ENCODE data around the gene BCOR. TPM values are rescaled to one million over a fixed set of nuclear protein-coding genes. Genes with fewer than 3 reads are reported as not detected.

BCOR gene
- polyA plus RNA-seq, 1 of the 3 experiments (the other 2 are of a cell fraction): 8.8 TPM

GRCh38 chrX:40090961-40091360 lies 6.8 kb downstream of the BCOR start:
- Histone ChIP-seq H3K4me1 (ENCODE audit: control insufficient read depth in 1 of 2, insufficient read depth in 2 of 2, low read depth in 1 of 2, low read length in 1 of 2) (peaks cover 13 to 54% of the 10 kb centered on the region in 2 experiments; a peak in 3 of 4 replicates), H3K27ac (ENCODE audit: low read depth in 2 of 2, low read length in 1 of 2) (peak overlapping the region in 1 of 2 experiments; percentile 68; a peak in 2 of 4 replicates), H3K79me2 (ENCODE audit: insufficient read depth) (peaks cover 98% of the 10 kb centered on the region), H3K4me2 (peak overlapping the region; percentile 66), H4K20me1 (ENCODE audit: insufficient read depth) (peaks cover 58% of the 10 kb centered on the region), H2AFZ (ENCODE audit: low read depth) (no peak overlapping the region), H3K4me3 (ENCODE audit: low read depth in 2 of 2, low read length in 1 of 2) (peak overlapping the region in 1 of 2 experiments; percentile 40; a peak in 2 of 4 replicates), H3K9me2 (no peaks in the 10 kb centered on the region), H3K9me3 (no peaks in the 10 kb centered on the region), H3K36me3 (replicated peaks in 1 of 2; ENCODE audit: control insufficient read depth in 1 of 2, insufficient read depth in 2 of 2, low read length in 1 of 2) (no peaks in the 10 kb centered on the region), H3F3A (replicated peaks; ENCODE audit: insufficient read depth) (peaks cover 3% of the 10 kb centered on the region), H3K9ac (no peak overlapping the region), H3K27me3 (ENCODE audit: insufficient read depth) (peaks cover 7% of the 10 kb centered on the region; the same call in 1 of the 2 replicates)
- TF ChIP-seq RAD21 (IDR thresholded peaks at IDR 0.05; ENCODE audit: low read length) (no peak), TCF12 (IDR thresholded peaks at IDR 0.05) (no peak), YY1 (IDR thresholded peaks at IDR 0.05; ENCODE audit: low read depth) (no peak)
- POLR2A ChIA-PET: no interaction called here
- no peak for DNase-seq
- CTCF ChIA-PET: interaction anchor here (0.6 kb wide), 1 partner anchor 14 kb away, joined by 3 read pairs; no protein-coding TSS in a partner anchor
- 41% methylated on average over 7 of the region's 7 CpGs for WGBS (ENCODE audit: low lambda C conversion rate)

DNA sequence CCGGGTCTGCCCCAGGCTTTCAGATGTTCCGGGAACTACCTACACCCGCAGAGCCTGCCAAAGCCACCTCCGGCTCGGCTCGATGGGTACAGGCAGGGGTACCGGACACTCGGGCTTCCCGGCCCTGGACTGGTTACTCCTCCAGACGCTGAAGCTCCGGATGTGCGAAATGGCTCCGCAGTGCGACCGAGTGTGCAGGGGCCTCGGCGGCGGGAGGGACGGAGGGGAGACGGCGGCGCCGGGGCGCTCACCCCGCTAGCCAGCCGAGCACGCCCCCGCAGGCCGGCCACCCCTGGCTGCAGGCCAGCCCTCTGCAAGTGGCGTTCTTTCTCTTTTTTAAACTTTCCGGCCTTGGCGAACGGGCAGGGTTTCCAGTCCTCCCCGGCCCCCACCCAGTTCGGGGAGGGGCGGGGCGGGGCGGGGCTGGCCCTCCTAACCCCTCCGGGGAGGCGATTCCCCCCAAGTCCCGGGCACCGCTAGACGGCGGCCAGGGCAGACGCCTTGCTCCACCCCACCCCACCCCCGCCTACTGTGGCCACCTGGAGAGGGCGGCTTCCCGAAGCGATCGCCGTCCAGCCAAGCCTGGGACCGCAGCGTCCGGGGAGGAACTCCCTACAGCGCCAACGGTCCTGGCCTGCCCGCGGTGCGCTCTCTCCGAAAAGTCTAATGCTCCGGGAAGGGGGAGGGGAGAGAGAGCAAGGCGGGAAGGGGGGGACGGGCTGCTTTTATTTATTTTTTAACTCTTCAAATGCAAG lies 7.5 kb downstream of the BCOR start:
- peaks cover 64% of the 10 kb centered on the region for H4K20me1 ChIP-seq (ENCODE audit: insufficient read depth)
- 21% methylated on average over 34 of the region's 63 CpGs for WGBS (ENCODE audit: low lambda C conversion rate)
- no peaks in the 10 kb centered on the region for H3K9me2 ChIP-seq
- peaks cover 18 to 61% of the 10 kb centered on the region in 2 experiments; a peak in 3 of 4 replicates for H3K4me1 ChIP-seq (ENCODE audit: control insufficient read depth in 1 of 2, insufficient read depth in 2 of 2, low read depth in 1 of 2, low read length in 1 of 2)
- H3K27me3 ChIP-seq (ENCODE audit: insufficient read depth): peaks cover 7% of the 10 kb centered on the region; the same call in 1 of the 2 replicates
- CTCF ChIA-PET: interaction anchor here (0.7 to 1.3 kb wide), 3 partner anchors 9 to 359 kb away, joined by 3 read pairs; no protein-coding TSS in a partner anchor
- peaks cover 3% of the 10 kb centered on the region for H3F3A ChIP-seq (replicated peaks; ENCODE audit: insufficient read depth)
- TF ChIP-seq REST (IDR thresholded peaks at IDR 0.05; ENCODE audit: low read depth, low read length) (no peak), PBX3 (IDR thresholded peaks at IDR 0.05) (no peak), EP300 (IDR thresholded peaks at IDR 0.05; ENCODE audit: borderline replicate concordance in 1 of 2, low read depth in 1 of 2, low read length in 1 of 2) (no peak), NFIC (IDR thresholded peaks at IDR 0.05; ENCODE audit: borderline replicate concordance) (0 out of 2 replicates have a peak, but pooled peaks have one; percentile 33), USF1 (IDR thresholded peaks at IDR 0.05; ENCODE audit: borderline replicate concordance, low read depth) (no peak), SMC3 (IDR thresholded peaks at IDR 0.05; ENCODE audit: low read depth, low read length) (no peak), ZBTB33 (IDR thresholded peaks at IDR 0.05; ENCODE audit: borderline replicate concordance, low read depth) (no peak)
- TF ChIP-seq, protein P1, sequence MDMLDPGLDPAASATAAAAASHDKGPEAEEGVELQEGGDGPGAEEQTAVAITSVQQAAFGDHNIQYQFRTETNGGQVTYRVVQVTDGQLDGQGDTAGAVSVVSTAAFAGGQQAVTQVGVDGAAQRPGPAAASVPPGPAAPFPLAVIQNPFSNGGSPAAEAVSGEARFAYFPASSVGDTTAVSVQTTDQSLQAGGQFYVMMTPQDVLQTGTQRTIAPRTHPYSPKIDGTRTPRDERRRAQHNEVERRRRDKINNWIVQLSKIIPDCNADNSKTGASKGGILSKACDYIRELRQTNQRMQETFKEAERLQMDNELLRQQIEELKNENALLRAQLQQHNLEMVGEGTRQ (IDR thresholded peaks at IDR 0.05; ENCODE audit: borderline replicate concordance, low read depth, low read length): no peak
- H3K27ac ChIP-seq (ENCODE audit: low read depth in 2 of 2, low read length in 1 of 2): peak overlapping the region in 1 of 2 experiments; percentile 68; a peak in 3 of 4 replicates
- H3K36me3 ChIP-seq (replicated peaks in 1 of 2; ENCODE audit: control insufficient read depth in 1 of 2, insufficient read depth in 2 of 2, low read length in 1 of 2): no peaks in the 10 kb centered on the region
- peak; percentile 68 for DNase-seq
- peak overlapping the region; percentile 66 for H3K4me2 ChIP-seq
- peaks cover 98% of the 10 kb centered on the region for H3K79me2 ChIP-seq (ENCODE audit: insufficient read depth)
- no peak overlapping the region for H2AFZ ChIP-seq (ENCODE audit: low read depth)
- H3K9me3 ChIP-seq: no peaks in the 10 kb centered on the region
- POLR2A ChIA-PET: interaction anchor here (1.0 kb wide), 1 partner anchor 80 kb away, joined by 3 read pairs; no protein-coding TSS in a partner anchor
- H3K9ac ChIP-seq: no peak overlapping the region
- peak overlapping the region in 1 of 2 experiments; percentile 40; a peak in 2 of 4 replicates for H3K4me3 ChIP-seq (ENCODE audit: low read depth in 2 of 2, low read length in 1 of 2)
